ENCODE results near the gene CLINT1.

CLINT1 gene

DNA sequence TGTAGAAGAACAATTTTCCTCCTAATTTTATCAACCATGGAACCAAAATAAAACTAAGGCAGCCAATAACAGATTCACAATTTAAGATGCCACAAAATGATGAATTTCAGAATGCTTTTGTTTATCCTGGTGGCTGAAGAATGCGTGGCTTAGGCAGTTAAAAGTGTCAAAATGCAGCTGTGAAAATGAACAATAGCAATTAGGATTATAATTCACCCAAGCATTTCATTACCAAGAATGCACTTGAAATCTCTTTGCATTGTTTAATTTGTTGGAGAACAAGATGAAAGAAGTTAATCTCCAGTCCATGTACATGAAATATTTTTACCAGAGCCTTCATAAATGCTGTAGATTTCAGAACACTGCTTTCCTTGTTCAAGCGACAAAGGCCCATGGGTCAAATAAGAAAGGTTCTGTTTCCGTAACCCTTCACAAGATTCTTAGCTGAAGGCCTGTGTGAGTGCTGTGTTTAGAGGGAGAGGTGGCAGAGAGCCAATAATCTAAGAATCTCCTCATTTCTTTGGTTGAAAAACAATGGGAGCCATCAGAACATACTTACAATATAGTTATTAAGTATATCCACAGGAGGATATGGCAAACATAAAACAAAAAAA is 39.3 kb downstream of the CLINT1 start:
- peak in 1 of 2 experiments; percentile 23 for DNase-seq

- no peak for DNase-seq
These were observed 40.6 kb downstream of the CLINT1 start for GRCh38 chr5:157818368-157818767.

DNA sequence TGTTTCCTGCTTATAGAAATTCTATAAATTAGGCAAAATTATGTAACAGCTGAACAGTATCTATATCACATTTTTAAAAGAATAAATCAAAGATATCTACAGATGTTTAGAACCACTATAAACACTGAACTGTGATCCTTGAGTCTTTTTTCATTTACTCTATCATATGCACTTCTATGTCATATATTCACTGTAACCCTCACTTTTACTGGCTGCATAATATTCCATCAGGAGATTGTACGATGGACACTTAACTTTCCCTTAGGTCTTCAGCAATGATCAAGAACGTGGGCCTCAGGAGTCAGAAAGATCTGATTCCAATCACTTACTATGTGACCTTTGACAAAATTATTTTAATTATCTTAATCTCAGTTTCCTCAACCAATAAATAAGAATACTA is 41.0 kb downstream of the CLINT1 start:
- DNase-seq = no peak

DNA sequence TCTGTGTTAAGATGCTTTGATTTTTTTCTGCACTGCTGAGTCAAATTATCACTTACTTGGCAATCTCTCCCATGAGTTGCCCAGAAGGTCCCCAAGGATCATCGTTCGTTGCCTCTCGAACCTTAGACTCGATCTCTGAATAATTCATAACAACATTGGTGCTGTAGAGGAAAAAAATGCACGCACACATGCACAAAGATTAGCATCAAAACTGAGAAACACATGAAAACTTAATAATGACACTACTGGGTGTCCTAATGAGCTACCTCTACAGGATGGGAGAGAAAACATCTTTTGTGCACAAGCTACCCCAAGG is 41.6 kb downstream of the CLINT1 start:
- DNase-seq = no peak

GRCh38 chr5:157816682-157817386 is 42.1 kb downstream of the CLINT1 start:
- peak in 1 of 2 experiments; percentile 11 for DNase-seq

DNA sequence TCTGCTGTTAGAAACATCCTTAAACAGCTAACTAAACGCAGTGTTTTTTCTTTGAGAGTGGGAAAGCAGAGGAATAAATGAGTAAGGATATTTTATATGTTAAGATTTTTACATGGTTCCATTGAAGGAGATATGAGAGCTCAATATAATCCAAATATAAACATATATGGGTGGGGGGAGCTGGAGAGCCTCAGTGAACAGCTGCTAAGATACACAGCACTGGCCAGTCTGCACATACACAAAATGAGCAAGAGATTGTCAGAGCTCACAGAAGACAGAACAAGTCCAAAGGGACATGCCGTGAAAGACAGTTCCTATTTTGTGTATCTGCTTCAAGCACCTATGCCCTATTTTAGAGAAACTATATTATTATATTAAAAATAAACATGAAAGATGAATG is 46.9 kb downstream of the CLINT1 start:
- DNase-seq = no peak

DNA sequence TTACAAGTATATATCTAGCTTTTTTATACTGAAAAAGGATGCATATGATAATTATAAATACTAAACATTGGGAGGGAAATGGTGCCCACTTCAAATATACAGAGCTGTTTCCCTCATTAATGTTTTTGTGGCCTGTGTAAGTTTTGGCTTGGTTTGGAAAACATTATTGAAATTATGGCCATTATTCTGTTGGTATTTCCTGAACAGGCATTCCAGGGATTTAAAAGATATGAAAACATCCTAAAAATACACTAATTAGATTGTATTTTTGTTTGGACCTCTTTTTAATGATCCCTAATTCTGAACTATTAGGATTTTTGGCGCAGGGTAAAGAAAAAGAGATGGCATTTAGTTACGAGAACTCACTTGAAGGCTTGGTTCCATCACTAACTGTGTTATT is 50.9 kb downstream of the CLINT1 start:
- DNase-seq = no peak

GRCh38 chr5:157802736-157803135 is 56.2 kb downstream of the CLINT1 start:
- DNase-seq = no peak

GRCh38 chr5:157800137-157800536 is 58.8 kb downstream of the CLINT1 start:
- DNase-seq = no peak

- no peak for DNase-seq
These were observed 59.4 kb downstream of the CLINT1 start for GRCh38 chr5:157799578-157799977.

DNA sequence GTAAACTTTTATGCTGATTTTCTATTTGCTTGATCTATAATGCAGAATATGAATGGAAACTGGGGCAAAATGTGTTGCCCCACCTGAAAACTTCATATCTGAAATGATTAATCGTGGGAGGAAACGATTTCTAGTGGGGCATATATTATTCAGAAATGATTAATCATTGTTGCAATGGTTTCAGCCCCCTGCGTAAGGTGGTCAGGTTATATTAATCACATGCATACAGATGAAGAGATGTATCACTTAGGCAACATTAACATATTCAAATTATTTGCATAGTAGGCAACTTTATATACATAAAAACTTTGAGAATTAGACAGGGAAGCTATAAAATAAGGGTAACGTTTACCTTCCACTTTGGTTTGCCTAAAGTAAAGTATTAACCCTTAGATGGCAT is 65.6 kb downstream of the CLINT1 start:
- no peak for DNase-seq

- no peak for DNase-seq
These were observed 73.1 kb downstream of the CLINT1 start for GRCh38 chr5:157785801-157786200.

- DNase-seq = no peak
These were observed 79.7 kb downstream of the CLINT1 start for GRCh38 chr5:157779221-157779620.

GRCh38 chr5:157778121-157778805 is 80.7 kb downstream of the CLINT1 start:
- no peak for DNase-seq

GRCh38 chr5:157772127-157772526 is 86.8 kb downstream of the CLINT1 start:
- no peak for DNase-seq

- DNase-seq = no peak
These were observed 88.3 kb downstream of the CLINT1 start for GRCh38 chr5:157770665-157771064.

GRCh38 chr5:157767689-157768088 is 91.3 kb downstream of the CLINT1 start:
- DNase-seq = no peak

DNA sequence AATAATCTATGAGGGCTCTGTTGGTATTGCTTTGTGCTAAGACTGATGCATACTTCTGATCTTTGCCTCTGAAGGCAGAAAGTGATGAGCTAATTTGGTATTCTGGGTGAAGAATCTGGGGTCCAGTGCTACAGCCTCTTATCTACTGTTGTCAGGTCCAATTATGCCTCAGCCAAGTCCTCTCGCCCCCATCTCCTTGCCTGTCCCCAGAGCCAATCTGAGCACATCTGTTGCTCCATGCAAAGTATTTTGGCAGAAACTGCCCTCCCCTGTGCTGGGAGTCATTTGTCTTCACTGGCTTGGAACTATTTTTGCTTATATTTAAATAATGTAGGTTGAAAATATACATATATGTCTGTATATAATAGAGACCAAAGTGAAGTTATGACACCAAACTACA is 92.0 kb downstream of the CLINT1 start:
- no peak for DNase-seq

DNA sequence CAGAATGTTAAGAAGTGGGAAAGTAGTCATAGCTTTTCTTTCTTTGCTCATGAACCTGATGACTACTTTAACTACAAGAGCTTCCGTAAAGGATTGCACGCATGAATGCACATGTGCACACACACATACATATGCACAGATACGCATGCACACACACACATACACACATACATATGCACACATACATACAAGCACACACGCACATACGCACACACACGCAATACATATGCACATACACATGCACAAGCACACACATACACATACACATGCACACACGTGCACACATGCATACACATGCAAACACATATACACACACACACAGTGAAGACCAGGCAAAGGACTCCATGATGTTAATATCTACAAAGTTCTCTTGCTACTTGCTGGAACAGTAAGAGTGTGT is 92.5 kb downstream of the CLINT1 start:
- no peak for DNase-seq

DNA sequence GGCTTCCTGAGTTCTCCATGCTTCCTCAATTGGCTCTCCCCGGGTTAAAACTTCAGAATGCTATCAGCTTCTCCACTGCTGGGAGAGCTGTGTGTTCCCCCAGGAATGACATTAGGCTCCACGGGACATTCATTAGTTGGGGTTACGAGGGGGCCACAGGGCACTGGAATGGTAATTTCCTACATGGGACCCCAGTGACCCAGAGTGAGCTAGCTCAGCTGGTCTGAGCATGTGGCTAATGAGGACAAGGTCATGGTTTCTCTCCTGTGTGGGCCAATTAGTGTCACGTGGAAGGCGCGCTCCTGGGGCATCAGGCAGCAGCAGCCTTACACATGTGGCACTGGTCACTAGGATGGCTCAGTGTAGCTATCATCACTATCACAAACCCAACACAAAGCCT is 94.4 kb downstream of the CLINT1 start:
- no peak for DNase-seq

GRCh38 chr5:157761690-157762621 is 97.0 kb downstream of the CLINT1 start:
- peak in 1 of 2 experiments; percentile 71 for DNase-seq

DNA sequence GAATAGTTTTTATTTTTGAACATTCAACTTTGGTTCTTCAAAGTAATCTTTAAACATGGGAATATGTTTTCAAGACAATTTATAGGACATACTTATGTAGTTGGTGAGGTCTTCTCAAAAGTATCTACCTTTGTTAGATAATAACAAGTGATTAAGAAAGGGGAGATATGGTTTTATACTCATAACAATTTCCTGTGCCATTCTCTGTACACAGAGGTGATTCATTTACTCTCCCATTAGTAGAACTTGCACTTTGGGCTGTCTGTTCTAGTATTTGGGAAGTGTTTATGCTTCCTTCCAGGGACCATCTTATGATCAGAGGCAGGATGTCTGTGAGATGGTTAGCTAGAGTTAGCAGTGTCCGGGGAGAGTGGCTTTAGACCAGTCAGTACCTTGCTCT is 100.2 kb downstream of the CLINT1 start:
- DNase-seq = no peak

GRCh38 chr5:157756122-157756521 is 102.8 kb downstream of the CLINT1 start:
- no peak for DNase-seq
